ENCODE measurements around the gene OR2C3. TPM values are rescaled to one million over a fixed set of nuclear protein-coding genes. Genes with fewer than 3 reads are reported as not detected.

The OR2C3 gene
- total and polyA plus RNA-seq, 2 of the 8 experiments (the other 6 are each of a cell fraction or from before 2014, with no cell fraction given), result not detected

GRCh38 chr1:247540581-247540980 is 4.3 kb upstream of the OR2C3 start:
- no peaks in the 10 kb centered on the region for H3K23me2 ChIP-seq (ENCODE audit: low read depth, low read length)
- FAIRE-seq (no peak), DNase-seq (ENCODE audit: low read depth in 1 of 2, low spot score in 2 of 2) (no peak)
- H2BK15ac ChIP-seq (ENCODE audit: low read length), result 0 out of 2 replicates have a peak overlapping the region, but pooled peaks have one; percentile 23
- H2BK20ac ChIP-seq (ENCODE audit: low read length), result no peak overlapping the region
- H4K91ac ChIP-seq (replicated peaks; ENCODE audit: insufficient read length, low read length), result no peak overlapping the region
- H3K9me3 ChIP-seq (ENCODE audit: insufficient read depth in 2 of 2, low read depth in 1 of 2, low read length in 1 of 2), result peaks cover 31 to 33% of the 10 kb centered on the region in 2 experiments; a peak in 3 of 4 replicates
- no peak overlapping the region for H2AK5ac ChIP-seq (ENCODE audit: low read depth, low read length)
- no peak overlapping the region for H3K4ac ChIP-seq (replicated peaks; ENCODE audit: insufficient read length, low read depth, low read length)
- no peak overlapping the region for H3K56ac ChIP-seq (replicated peaks; ENCODE audit: insufficient read length, low read depth, low read length)
- H3K4me2 ChIP-seq (ENCODE audit: insufficient read depth in 1 of 2, low read depth in 2 of 2, low read length in 2 of 2), result no peak overlapping the region
- CTCF ChIA-PET (ENCODE audit: partially characterized antibody), result interaction anchor here (0.7 kb wide), 1 partner anchor 9 kb away, joined by 3 read pairs; no protein-coding TSS in a partner anchor
- no peak overlapping the region for H2BK12ac ChIP-seq (ENCODE audit: low read depth, low read length)
- no peaks in the 10 kb centered on the region for H3K27me3 ChIP-seq (replicated peaks in 1 of 4; ENCODE audit: control insufficient read depth in 3 of 4, extremely low read depth in 1 of 4, insufficient read depth in 3 of 4, low read length in 3 of 4)
- no peak overlapping the region for H3K23ac ChIP-seq (ENCODE audit: insufficient read length)
- no peak overlapping the region for H2BK5ac ChIP-seq (ENCODE audit: low read depth, low read length)
- POLR2A ChIA-PET (ENCODE audit: partially characterized antibody), result no interaction called here
- H4K8ac ChIP-seq (ENCODE audit: extremely low read depth, insufficient read depth, low read length), result no peak overlapping the region
- TF ChIP-seq CTCF (IDR thresholded peaks at IDR 0.05; ENCODE audit: control extremely low read depth in 1 of 3, insufficient read depth in 1 of 3, low read depth in 1 of 3, low read length in 3 of 3), result no peak
- H3K4me1 ChIP-seq (replicated peaks in 1 of 4; ENCODE audit: control insufficient read depth in 3 of 4, insufficient read depth in 4 of 4, low read length in 3 of 4), result no peaks in the 10 kb centered on the region; a peak in 1 of 7 replicates
- no peak overlapping the region for H4K5ac ChIP-seq (ENCODE audit: insufficient read length, low read depth, low read length)
- no peaks in the 10 kb centered on the region for H4K20me1 ChIP-seq (replicated peaks in 1 of 2; ENCODE audit: control insufficient read depth in 1 of 2, insufficient read depth in 2 of 2, low read length in 2 of 2)
- H3K79me2 ChIP-seq (ENCODE audit: control insufficient read depth in 1 of 2, insufficient read depth in 2 of 2, low read length in 2 of 2), result no peaks in the 10 kb centered on the region
- H2BK120ac ChIP-seq (replicated peaks; ENCODE audit: low read depth, low read length), result no peak overlapping the region
- H3K9ac ChIP-seq (replicated peaks in 1 of 4; ENCODE audit: extremely low read depth in 1 of 4, low read depth in 3 of 4, low read length in 3 of 4), result no peak overlapping the region
- H3K79me1 ChIP-seq (ENCODE audit: low read depth, low read length), result no peaks in the 10 kb centered on the region
- no peak overlapping the region for H2AFZ ChIP-seq (ENCODE audit: low read length)
- WGBS, 2 experiments (ENCODE audit: extremely low coverage in 1 of 2, insufficient coverage in 1 of 2, insufficient read length in 1 of 2, insufficient replicate concordance in 2 of 2, low coverage in 1 of 2, low lambda C conversion rate in 2 of 2, missing lambda C conversion rate in 1 of 2), result 85% methylated on average over 7 of the region's 7 CpGs; no CpG with 5 or more reads in 1 of the 2 experiments
- no peak overlapping the region for H3K14ac ChIP-seq (ENCODE audit: insufficient read length)
- no peak overlapping the region for H3K18ac ChIP-seq (ENCODE audit: extremely low read depth, low read length)
- H3K4me3 ChIP-seq (ENCODE audit: extremely low read depth in 1 of 4, insufficient read depth in 2 of 4, low read depth in 3 of 4, low read length in 4 of 4), result no peak overlapping the region
- H3K36me3 ChIP-seq (ENCODE audit: control insufficient read depth in 2 of 4, insufficient read depth in 4 of 4, low read length in 3 of 4), result no peaks in the 10 kb centered on the region
- no peak overlapping the region for H3K27ac ChIP-seq (ENCODE audit: low read depth, low read length)

All from H1 (cell line).